GM12878 (cell line): ENCODE data around the gene MAST4. TPM values are rescaled to one million over a fixed set of nuclear protein-coding genes. Genes with fewer than 3 reads are reported as not detected.

ENCODE experiments used
- ATAC-seq: fragments of 200-7000 bp; cut with Tn5 transposase; 3 replicates; pipeline ENCODE4 v1.9.1; 2020; ENCODE audit warnings: mild to moderate bottlenecking, moderate library complexity
- BruUV-seq: library from RNA; stranded (reverse); fragments of 400-500 nt; replicated peaks from 2 replicates; lab custom pipeline; 2021; lab: Mats Ljungman, UMichigan
- CTCF ChIA-PET: fragments of 300-600 bp; sonication (Branson Sonifier 250); formaldehyde crosslinking; extraction: SDS; loops from one replicate; lab custom pipeline; 2021; ENCODE audit warnings: inconsistent platforms; lab: Yijun Ruan, JAX
- POLR2A ChIA-PET: fragments of 350-600 bp; formaldehyde crosslinking; extraction: SDS; loops from one replicate; lab custom pipeline; 2021; ENCODE audit warnings: inconsistent platforms; lab: Charles Lee
- RAD21 ChIA-PET: fragments of 300-600 bp; sonication (Branson Sonifier 250); formaldehyde crosslinking; loops from one replicate; lab custom pipeline; 2023; ENCODE audit warnings: antibody characterized with exemption; ENCODE audit not compliant: unreplicated experiment; lab: Charles Lee
- SMC1A ChIA-PET: fragments of 300-600 bp; sonication (Branson Sonifier 250); formaldehyde crosslinking; loops from one replicate; lab custom pipeline; 2023; ENCODE audit not compliant: unreplicated experiment, uncharacterized antibody; lab: Charles Lee
- DNase-seq: peaks from one replicate; pipeline ENCODE4 v3.0.0-alpha.2; 2011; ENCODE audit warnings: low read depth, low spot score
- FAIRE-seq: peaks from 3 replicates; lab custom pipeline; 2011; peaks lifted over from hg19 to GRCh38; lab: Jason Lieb, UNC
- H2AFZ ChIP-seq: 2 replicates; pipeline ENCODE4 v1.6.0; 2011; ENCODE audit warnings: low read depth, low read length, control low read depth; ENCODE audit not compliant: control insufficient read depth
- H3K27ac ChIP-seq: 2 replicates; pipeline ENCODE4 v1.5.1; 2011; ENCODE audit warnings: control low read depth; ENCODE audit not compliant: control insufficient read depth, insufficient read depth
- H3K27me3 ChIP-seq, 2 experiments: replicated peaks in 1 of 2; 2 replicates each; pipeline versions ENCODE4 v1.6.0 to v1.6.1; 2011; ENCODE audit warnings: low read length in 1 of 2; ENCODE audit not compliant: control insufficient read depth in 2 of 2, insufficient read depth in 2 of 2
- H3K36me3 ChIP-seq, 2 experiments: 2 replicates each; pipeline ENCODE4 v1.5.1; 2011; ENCODE audit warnings: low read length in 1 of 2; ENCODE audit not compliant: control insufficient read depth in 2 of 2, insufficient read depth in 2 of 2
- H3K4me1 ChIP-seq: 2 replicates; pipeline ENCODE4 v1.6.1; 2011; ENCODE audit warnings: mild to moderate bottlenecking, low read length, moderate library complexity, mixed read lengths; ENCODE audit not compliant: control insufficient read depth, insufficient read depth
- H3K4me2 ChIP-seq: 2 replicates; pipeline ENCODE4 v1.6.0; 2011; ENCODE audit warnings: control low read depth; ENCODE audit not compliant: control insufficient read depth, insufficient read depth
- H3K4me3 ChIP-seq: fragments of 200-600 bp; sonication (generic); 2 replicates; pipeline ENCODE4 v1.5.1; 2016
- H3K79me2 ChIP-seq: 2 replicates; pipeline ENCODE4 v1.6.0; 2011; ENCODE audit warnings: low read length; ENCODE audit not compliant: control insufficient read depth, insufficient read depth
- H3K9ac ChIP-seq: 2 replicates; pipeline ENCODE4 v1.8.0; 2011; ENCODE audit warnings: low read length, control low read depth, mixed read lengths; ENCODE audit not compliant: control insufficient read depth, insufficient read depth
- H3K9me3 ChIP-seq: replicated peaks from 3 replicates; pipeline ENCODE4 v1.5.1; 2011; ENCODE audit warnings: mild to moderate bottlenecking, low read length; ENCODE audit not compliant: control insufficient read depth, insufficient read depth
- H4K20me1 ChIP-seq: 2 replicates; pipeline ENCODE4 v1.6.0; 2011; ENCODE audit not compliant: control insufficient read depth, insufficient read depth
- BHLHE40 ChIP-seq, 2 experiments: fragments of 450-650 bp in 1 of 2; IDR thresholded peaks; 2 replicates each; pipeline ENCODE4 v1.6.1; 2011 to 2017; ENCODE audit warnings: low read depth in 2 of 2, borderline replicate concordance in 1 of 2, improper control_type of control experiment in 1 of 2, low read length in 1 of 2, mild to moderate bottlenecking in 1 of 2
- CBFB ChIP-seq: IDR thresholded peaks from 2 replicates; pipeline ENCODE4 v1.6.1; 2016; ENCODE audit warnings: antibody characterized with exemption, low read depth
- CREB1 ChIP-seq: IDR thresholded peaks from 2 replicates; pipeline ENCODE4 v1.6.1; 2012; ENCODE audit warnings: low read depth, mild to moderate bottlenecking, inconsistent platforms
- EP300 ChIP-seq, 2 experiments: fragments of 150-350 bp in 1 of 2; IDR thresholded peaks; 2 replicates each; pipeline ENCODE4 v1.6.1; 2011 to 2012; ENCODE audit warnings: low read depth in 2 of 2, low read length in 2 of 2, borderline replicate concordance in 1 of 2, improper control_type of control experiment in 1 of 2, inconsistent platforms in 1 of 2; ENCODE audit not compliant: control insufficient read depth in 1 of 2
- ETV6 ChIP-seq, 2 experiments: fragments of 450-650 bp in 1 of 2; IDR thresholded peaks in 1 of 2; conservative IDR thresholded peaks in 1 of 2; 2 replicates each; pipeline ENCODE4 v1.6.1; 2014; ENCODE audit warnings: antibody characterized with exemption in 1 of 2, borderline replicate concordance in 1 of 2, low read depth in 1 of 2, mild to moderate bottlenecking in 1 of 2, moderate library complexity in 1 of 2
- HDAC6 ChIP-seq: fragments of 200-600 bp; sonication (generic); IDR thresholded peaks from one replicate; pipeline ENCODE4 v1.8.0; 2017; ENCODE audit warnings: antibody characterized with exemption; ENCODE audit not compliant: unreplicated experiment
- IKZF1 ChIP-seq: fragments of 450-650 bp; conservative IDR thresholded peaks from 2 replicates; pipeline ENCODE4 v1.6.1; 2017; ENCODE audit warnings: antibody characterized with exemption, mild to moderate bottlenecking
- IKZF2 ChIP-seq, 2 experiments: fragments of 450-650 bp; IDR thresholded peaks; 2 replicates each; pipeline ENCODE4 v1.6.1; 2017; ENCODE audit warnings: mild to moderate bottlenecking in 2 of 2, moderate library complexity in 2 of 2
- JUNB ChIP-seq: IDR thresholded peaks from 2 replicates; pipeline ENCODE4 v1.6.1; 2016; ENCODE audit warnings: antibody characterized with exemption, mild to moderate bottlenecking
- NFYB ChIP-seq: IDR thresholded peaks from 2 replicates; pipeline ENCODE4 v1.6.1; 2011; ENCODE audit warnings: low read depth, mild to moderate bottlenecking, low read length, improper control_type of control experiment, moderate library complexity; ENCODE audit not compliant: insufficient read depth
- POU2F2 ChIP-seq: IDR thresholded peaks from 3 replicates; pipeline ENCODE4 v1.6.1; 2011; ENCODE audit warnings: low read depth, mild to moderate bottlenecking, low read length, borderline replicate concordance
- RFX5 ChIP-seq: IDR thresholded peaks from 2 replicates; pipeline ENCODE4 v1.6.1; 2011; ENCODE audit warnings: low read depth, low read length, improper control_type of control experiment
- SPI1 ChIP-seq: IDR thresholded peaks from 2 replicates; pipeline ENCODE4 v1.6.1; 2011; ENCODE audit warnings: low read depth, mild to moderate bottlenecking, low read length, moderate library complexity, borderline replicate concordance; ENCODE audit not compliant: insufficient read depth
- WGBS: methylation state at CpG from one replicate; pipeline ENCODE4 v1.1.6; 2016; ENCODE audit warnings: low lambda C conversion rate; ENCODE audit not compliant: insufficient replicate concordance, insufficient coverage; ENCODE audit errors: missing lambda C conversion rate; 5-methylcytosine and 5-hydroxymethylcytosine counted together
- in situ Hi-C: fragments of 300-500 bp; cut with MboI; formaldehyde crosslinking; loops from 9 replicates; pipeline ENCODE4 v1.14.3; 2018; ENCODE audit warnings: mixed read lengths
- intact Hi-C: fragments of 100-400 bp; cut with micrococcal nuclease; formaldehyde crosslinking; loops from one replicate; pipeline ENCODE4 v1.14.2; 2022; ENCODE audit not compliant: unreplicated experiment
- polyA plus RNA-seq, 11 experiments: library from polyadenylated mRNA; depleted of rRNA in 4 of 11; unstranded in 6 of 11; stranded (reverse) in 5 of 11; fragments of >200 nt; fragmentation: Nextera tagmentation in 4 of 11; fragmentation: Illumina TruSeq in 1 of 11; extraction: Ambion mirVana in 4 of 11; extraction: Trizol in 1 of 11; gene quantifications; 1 replicate in 1 of 11; 2 replicates in 10 of 11; pipeline versions ENCODE4 v1.2.1 to v1.2.3, GENCODE V29; 2011 to 2016; ENCODE audit warnings: inconsistent platforms in 2 of 11, missing spikeins in 2 of 11, low read depth in 1 of 11
- total RNA-seq, 4 experiments: library from RNA; depleted of rRNA in 3 of 4; stranded (reverse); fragments of >200 nt in 3 of 4; fragmentation: Illumina TruSeq in 1 of 4; extraction: Trizol in 1 of 4; gene quantifications; 2 replicates each; pipeline versions ENCODE4 v1.2.1 to v1.2.3, GENCODE V29; 2013 to 2021
- TF ChIP-seq, protein P1 (sequence below): IDR thresholded peaks from 2 replicates; pipeline ENCODE4 v1.6.1; 2011; ENCODE audit warnings: borderline replicate concordance, low read depth, mild to moderate bottlenecking, moderate library complexity, mixed read lengths, low read length; ENCODE audit not compliant: insufficient read depth; ENCODE audit errors: extremely low read length
- TF ChIP-seq, protein P2 (sequence below): fragments of 150-350 bp; IDR thresholded peaks from 2 replicates; pipeline ENCODE4 v1.6.1; 2016; ENCODE audit warnings: low read depth, low read length
- TF ChIP-seq, protein P3 (sequence below): fragments of 450-650 bp; IDR thresholded peaks from 2 replicates; pipeline ENCODE4 v1.6.1; 2017; ENCODE audit warnings: borderline replicate concordance

MAST4 gene
- total and polyA plus RNA-seq, 10 of the 15 experiments (the other 5 are each of a cell fraction or from before 2014, with no cell fraction given) = 0.02 to 1.6 (median 0.29) TPM; not detected in 1

DNA sequence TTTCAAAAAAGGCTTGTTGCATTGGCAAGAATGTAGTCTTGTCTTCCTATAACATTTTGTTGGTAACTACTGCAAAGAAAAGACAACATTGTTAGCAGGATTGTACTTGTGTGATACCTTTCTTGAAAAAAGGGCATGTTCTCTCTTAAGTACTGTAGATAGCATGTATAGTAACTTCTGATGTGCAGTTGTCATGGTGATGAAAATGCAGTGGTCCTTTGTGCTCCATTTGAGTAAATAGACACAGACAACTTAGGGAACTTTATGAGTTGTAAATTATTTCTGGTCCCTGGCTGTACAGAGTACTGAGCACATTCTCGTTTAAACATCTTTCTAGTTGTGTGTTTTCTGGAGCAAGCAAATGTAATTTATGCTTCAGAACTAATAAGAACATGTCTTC lies 497.1 kb downstream of the MAST4 start (continued):
- no peak for TF ChIP-seq POU2F2
- TF ChIP-seq, protein P1, sequence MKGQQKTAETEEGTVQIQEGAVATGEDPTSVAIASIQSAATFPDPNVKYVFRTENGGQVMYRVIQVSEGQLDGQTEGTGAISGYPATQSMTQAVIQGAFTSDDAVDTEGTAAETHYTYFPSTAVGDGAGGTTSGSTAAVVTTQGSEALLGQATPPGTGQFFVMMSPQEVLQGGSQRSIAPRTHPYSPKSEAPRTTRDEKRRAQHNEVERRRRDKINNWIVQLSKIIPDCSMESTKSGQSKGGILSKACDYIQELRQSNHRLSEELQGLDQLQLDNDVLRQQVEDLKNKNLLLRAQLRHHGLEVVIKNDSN = no peak
- no peak for TF ChIP-seq JUNB
- TF ChIP-seq RFX5 = no peak
- no peak for TF ChIP-seq ETV6 (conservative IDR thresholded peaks at IDR 0.05 in 1 of 2, IDR thresholded peaks at IDR 0.05 in 1 of 2; ENCODE audit: borderline replicate concordance in 1 of 2, low read depth in 1 of 2)
- TF ChIP-seq, protein P2, sequence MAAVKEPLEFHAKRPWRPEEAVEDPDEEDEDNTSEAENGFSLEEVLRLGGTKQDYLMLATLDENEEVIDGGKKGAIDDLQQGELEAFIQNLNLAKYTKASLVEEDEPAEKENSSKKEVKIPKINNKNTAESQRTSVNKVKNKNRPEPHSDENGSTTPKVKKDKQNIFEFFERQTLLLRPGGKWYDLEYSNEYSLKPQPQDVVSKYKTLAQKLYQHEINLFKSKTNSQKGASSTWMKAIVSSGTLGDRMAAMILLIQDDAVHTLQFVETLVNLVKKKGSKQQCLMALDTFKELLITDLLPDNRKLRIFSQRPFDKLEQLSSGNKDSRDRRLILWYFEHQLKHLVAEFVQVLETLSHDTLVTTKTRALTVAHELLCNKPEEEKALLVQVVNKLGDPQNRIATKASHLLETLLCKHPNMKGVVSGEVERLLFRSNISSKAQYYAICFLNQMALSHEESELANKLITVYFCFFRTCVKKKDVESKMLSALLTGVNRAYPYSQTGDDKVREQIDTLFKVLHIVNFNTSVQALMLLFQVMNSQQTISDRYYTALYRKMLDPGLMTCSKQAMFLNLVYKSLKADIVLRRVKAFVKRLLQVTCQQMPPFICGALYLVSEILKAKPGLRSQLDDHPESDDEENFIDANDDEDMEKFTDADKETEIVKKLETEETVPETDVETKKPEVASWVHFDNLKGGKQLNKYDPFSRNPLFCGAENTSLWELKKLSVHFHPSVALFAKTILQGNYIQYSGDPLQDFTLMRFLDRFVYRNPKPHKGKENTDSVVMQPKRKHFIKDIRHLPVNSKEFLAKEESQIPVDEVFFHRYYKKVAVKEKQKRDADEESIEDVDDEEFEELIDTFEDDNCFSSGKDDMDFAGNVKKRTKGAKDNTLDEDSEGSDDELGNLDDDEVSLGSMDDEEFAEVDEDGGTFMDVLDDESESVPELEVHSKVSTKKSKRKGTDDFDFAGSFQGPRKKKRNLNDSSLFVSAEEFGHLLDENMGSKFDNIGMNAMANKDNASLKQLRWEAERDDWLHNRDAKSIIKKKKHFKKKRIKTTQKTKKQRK = no peak
- TF ChIP-seq, all 136 proteins: peak for 0

DNA sequence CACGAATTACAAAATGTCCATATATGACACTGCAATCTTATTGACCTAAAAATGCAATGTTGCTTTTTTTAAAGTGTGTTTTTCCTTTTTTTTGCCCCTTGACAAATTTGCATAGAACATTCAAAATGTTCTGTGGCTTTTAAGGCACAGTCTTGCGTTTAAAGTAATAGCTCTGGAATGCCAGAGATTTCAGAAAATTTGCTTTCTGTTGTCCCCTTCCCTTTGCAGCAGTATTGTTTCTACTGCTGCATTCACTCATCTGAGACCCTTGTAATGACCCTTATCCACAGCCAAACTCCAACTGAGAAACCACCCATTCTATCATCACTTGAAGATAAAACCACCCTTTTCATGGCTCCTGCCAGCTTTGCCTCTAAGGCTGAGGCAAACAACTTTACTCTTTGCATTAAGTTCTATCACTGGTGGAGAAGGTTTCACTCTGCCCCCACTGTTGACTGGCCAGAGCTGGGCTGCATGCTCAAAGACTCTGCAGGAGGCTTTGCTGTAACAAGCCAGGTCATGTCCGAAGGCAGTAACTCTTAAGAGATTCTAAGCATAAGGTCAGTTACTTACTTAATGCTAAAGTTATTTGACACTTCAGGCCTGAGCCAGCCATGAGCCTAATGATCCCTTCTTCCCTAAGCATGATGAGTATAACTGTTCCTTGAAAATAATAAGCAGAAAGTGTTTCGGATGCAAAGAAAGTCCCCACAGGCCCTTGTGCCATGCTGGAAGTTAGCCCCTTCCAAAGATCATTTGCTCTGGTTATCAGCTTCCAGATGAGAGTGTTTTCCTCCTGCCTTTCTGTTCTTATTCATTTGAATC lies 498.5 kb downstream of the MAST4 start:
- Histone ChIP-seq H2AFZ (no peak overlapping the region), H3K9ac (no peak overlapping the region), H3K4me1 (no peaks in the 10 kb centered on the region), H3K4me3 (no peak overlapping the region), H3K9me3 (no peaks in the 10 kb centered on the region), H3K36me3 (no peaks in the 10 kb centered on the region), H3K79me2 (no peaks in the 10 kb centered on the region), H3K27me3 (no peaks in the 10 kb centered on the region), H3K27ac (no peak overlapping the region), H3K4me2 (no peak overlapping the region), H4K20me1 (no peaks in the 10 kb centered on the region)
- ATAC-seq (no peak), DNase-seq (no peak), FAIRE-seq (no peak)
- no TSS peak for BruUV-seq
- ChIA-PET RAD21 (no interaction called here), POLR2A (no interaction called here), SMC1A (no interaction called here), CTCF (no interaction called here)
- in situ Hi-C loops (no loop called here), intact Hi-C loops (no loop called here)
- WGBS = 42% methylated on average over 4 of the region's 4 CpGs
- TF ChIP-seq IKZF1 (no peak), SPI1 (no peak), NFYB (no peak), HDAC6 (no peak), CBFB (no peak), IKZF2 (IDR thresholded peaks at IDR 0.05) (no peak), EP300 (IDR thresholded peaks at IDR 0.05; ENCODE audit: borderline replicate concordance in 1 of 2, control insufficient read depth in 1 of 2, low read depth in 2 of 2, low read length in 2 of 2) (no peak), BHLHE40 (IDR thresholded peaks at IDR 0.05; ENCODE audit: borderline replicate concordance in 1 of 2, low read depth in 2 of 2, low read length in 1 of 2) (no peak), CREB1 (no peak)
- TF ChIP-seq, protein P3, sequence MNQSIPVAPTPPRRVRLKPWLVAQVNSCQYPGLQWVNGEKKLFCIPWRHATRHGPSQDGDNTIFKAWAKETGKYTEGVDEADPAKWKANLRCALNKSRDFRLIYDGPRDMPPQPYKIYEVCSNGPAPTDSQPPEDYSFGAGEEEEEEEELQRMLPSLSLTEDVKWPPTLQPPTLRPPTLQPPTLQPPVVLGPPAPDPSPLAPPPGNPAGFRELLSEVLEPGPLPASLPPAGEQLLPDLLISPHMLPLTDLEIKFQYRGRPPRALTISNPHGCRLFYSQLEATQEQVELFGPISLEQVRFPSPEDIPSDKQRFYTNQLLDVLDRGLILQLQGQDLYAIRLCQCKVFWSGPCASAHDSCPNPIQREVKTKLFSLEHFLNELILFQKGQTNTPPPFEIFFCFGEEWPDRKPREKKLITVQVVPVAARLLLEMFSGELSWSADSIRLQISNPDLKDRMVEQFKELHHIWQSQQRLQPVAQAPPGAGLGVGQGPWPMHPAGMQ = no peak
